H1 (cell line): ENCODE data around the gene STK32C. TPM values are rescaled to one million over a fixed set of nuclear protein-coding genes. Genes with fewer than 3 reads are reported as not detected.

Experiments
- CTCF ChIA-PET: fragments of 300-600 bp; sonication (Branson Sonifier 250); formaldehyde crosslinking; loops from one replicate; lab custom pipeline; 2021; ENCODE audit not compliant: partially characterized antibody; lab: Charles Lee
- POLR2A ChIA-PET: fragments of 300-600 bp; sonication (Branson Sonifier 250); formaldehyde crosslinking; loops from one replicate; lab custom pipeline; 2021; ENCODE audit warnings: inconsistent platforms; ENCODE audit not compliant: partially characterized antibody; lab: Charles Lee
- DNase-seq, 2 experiments: peaks; one replicate each; pipeline versions ENCODE4 v3.0.0 to v3.0.0-alpha.2; 2010 to 2022; ENCODE audit warnings: low spot score in 2 of 2, low read depth in 1 of 2, mixed read lengths in 1 of 2
- FAIRE-seq: peaks from 2 replicates; lab custom pipeline; 2011; peaks lifted over from hg19 to GRCh38; lab: Jason Lieb, UNC
- H2AFZ ChIP-seq: 2 replicates; pipeline ENCODE4 v1.8.1; 2012; ENCODE audit warnings: low read length, inconsistent platforms
- H2AK5ac ChIP-seq: 2 replicates; pipeline ENCODE4 v1.6.1; 2013; ENCODE audit warnings: low read depth, low read length
- H2BK120ac ChIP-seq: replicated peaks from 2 replicates; pipeline ENCODE3; 2013; ENCODE audit warnings: low read depth, low read length, inconsistent platforms
- H2BK12ac ChIP-seq: 2 replicates; pipeline ENCODE4 v1.6.1; 2013; ENCODE audit warnings: low read depth, low read length
- H2BK15ac ChIP-seq: 2 replicates; pipeline ENCODE4 v1.6.1; 2013; ENCODE audit warnings: low read length
- H2BK20ac ChIP-seq: 2 replicates; pipeline ENCODE4 v1.6.1; 2013; ENCODE audit warnings: low read length
- H2BK5ac ChIP-seq: 2 replicates; pipeline ENCODE4 v1.6.1; 2013; ENCODE audit warnings: low read depth, low read length
- H3K14ac ChIP-seq: 2 replicates; pipeline ENCODE4 v1.6.1; 2013; ENCODE audit warnings: inconsistent platforms; ENCODE audit not compliant: insufficient read length
- H3K18ac ChIP-seq: 2 replicates; pipeline ENCODE4 v1.6.1; 2013; ENCODE audit warnings: low read length; ENCODE audit errors: extremely low read depth
- H3K23ac ChIP-seq: 2 replicates; pipeline ENCODE4 v1.6.1; 2013; ENCODE audit warnings: inconsistent platforms; ENCODE audit not compliant: insufficient read length
- H3K23me2 ChIP-seq: 2 replicates; pipeline ENCODE4 v1.6.1; 2013; ENCODE audit warnings: low read depth, low read length
- H3K27ac ChIP-seq: 2 replicates; pipeline ENCODE4 v1.6.1; 2011; ENCODE audit warnings: low read depth, low read length, inconsistent platforms
- H3K27me3 ChIP-seq, 4 experiments: replicated peaks in 1 of 4; 1 replicate in 1 of 4; 2 replicates in 3 of 4; pipeline versions ENCODE4 v1.6.1 to v1.8.1; 2011 to 2013; ENCODE audit warnings: low read length in 3 of 4, mild to moderate bottlenecking in 3 of 4, inconsistent platforms in 2 of 4, mixed read lengths in 2 of 4, moderate library complexity in 1 of 4; ENCODE audit not compliant: control insufficient read depth in 3 of 4, insufficient read depth in 3 of 4; ENCODE audit errors: extremely low read depth in 1 of 4
- H3K36me3 ChIP-seq, 4 experiments: 2 replicates each; pipeline versions ENCODE4 v1.6.1 to v1.8.1; 2011 to 2013; ENCODE audit warnings: mild to moderate bottlenecking in 4 of 4, low read length in 3 of 4, moderate library complexity in 2 of 4, control low read depth in 1 of 4, inconsistent platforms in 1 of 4; ENCODE audit not compliant: insufficient read depth in 4 of 4, control insufficient read depth in 2 of 4
- H3K4ac ChIP-seq: replicated peaks from 2 replicates; pipeline ENCODE3; 2013; ENCODE audit warnings: low read length, low read depth, mixed read lengths, inconsistent platforms; ENCODE audit not compliant: insufficient read length
- H3K4me1 ChIP-seq, 4 experiments: replicated peaks in 1 of 4; 1 replicate in 1 of 4; 2 replicates in 3 of 4; pipeline versions ENCODE4 v1.6.1 to v1.8.1; 2011 to 2013; ENCODE audit warnings: low read length in 3 of 4, inconsistent platforms in 2 of 4, mixed read lengths in 1 of 4; ENCODE audit not compliant: insufficient read depth in 4 of 4, control insufficient read depth in 3 of 4
- H3K4me2 ChIP-seq, 2 experiments: 2 replicates each; pipeline versions ENCODE4 v1.6.1 to v1.8.1; 2011 to 2013; ENCODE audit warnings: low read depth in 2 of 2, low read length in 2 of 2, control low read depth in 1 of 2, inconsistent platforms in 1 of 2, mild to moderate bottlenecking in 1 of 2; ENCODE audit not compliant: insufficient read depth in 1 of 2
- H3K4me3 ChIP-seq, 4 experiments: fragments of 200-600, 300-600 bp in 1 of 4; sonication (generic), shearing (Covaris generic), sonication (Bioruptor Twin) in 1 of 4; 2 replicates each; pipeline versions ENCODE4 v1.5.1 to v1.8.1; 2011 to 2016; ENCODE audit warnings: low read length in 4 of 4, low read depth in 3 of 4, control low read depth in 2 of 4, inconsistent platforms in 2 of 4, mild to moderate bottlenecking in 2 of 4, mixed read lengths in 1 of 4, moderate library complexity in 1 of 4; ENCODE audit not compliant: insufficient read depth in 2 of 4; ENCODE audit errors: extremely low read depth in 1 of 4
- H3K56ac ChIP-seq: replicated peaks from 2 replicates; pipeline ENCODE3; 2013; ENCODE audit warnings: low read depth, mild to moderate bottlenecking, mixed read lengths, low read length, inconsistent platforms; ENCODE audit not compliant: insufficient read length
- H3K79me1 ChIP-seq: 2 replicates; pipeline ENCODE4 v1.6.1; 2013; ENCODE audit warnings: low read depth, low read length, control low read depth
- H3K79me2 ChIP-seq, 2 experiments: 2 replicates each; pipeline versions ENCODE4 v1.6.1 to v1.8.1; 2012 to 2013; ENCODE audit warnings: low read length in 2 of 2, mild to moderate bottlenecking in 2 of 2, inconsistent platforms in 1 of 2; ENCODE audit not compliant: insufficient read depth in 2 of 2, control insufficient read depth in 1 of 2
- H3K9ac ChIP-seq, 4 experiments: replicated peaks in 1 of 4; 1 replicate in 1 of 4; 2 replicates in 3 of 4; pipeline versions ENCODE4 v1.6.1 to v1.8.1; 2011 to 2013; ENCODE audit warnings: low read depth in 3 of 4, low read length in 3 of 4, control low read depth in 2 of 4, mild to moderate bottlenecking in 2 of 4, moderate library complexity in 2 of 4, inconsistent platforms in 1 of 4; ENCODE audit errors: extremely low read depth in 1 of 4
- H3K9me3 ChIP-seq, 2 experiments: 2 replicates each; pipeline versions ENCODE4 v1.6.1 to v1.8.1; 2012 to 2013; ENCODE audit warnings: mild to moderate bottlenecking in 2 of 2, moderate library complexity in 2 of 2, control low read depth in 1 of 2, inconsistent platforms in 1 of 2, low read depth in 1 of 2, low read length in 1 of 2, mixed read lengths in 1 of 2; ENCODE audit not compliant: insufficient read depth in 2 of 2
- H4K20me1 ChIP-seq, 2 experiments: replicated peaks in 1 of 2; 2 replicates each; pipeline versions ENCODE3 to v1.8.1; 2011 to 2013; ENCODE audit warnings: inconsistent platforms in 2 of 2, low read length in 2 of 2, mild to moderate bottlenecking in 1 of 2; ENCODE audit not compliant: insufficient read depth in 2 of 2, control insufficient read depth in 1 of 2
- H4K5ac ChIP-seq: 2 replicates; pipeline ENCODE4 v1.6.1; 2013; ENCODE audit warnings: low read length, low read depth, mixed read lengths, inconsistent platforms; ENCODE audit not compliant: insufficient read length
- H4K8ac ChIP-seq: 2 replicates; pipeline ENCODE4 v1.8.0; 2013; ENCODE audit warnings: mild to moderate bottlenecking, moderate library complexity, low read length, inconsistent platforms; ENCODE audit not compliant: insufficient read depth; ENCODE audit errors: extremely low read depth
- H4K91ac ChIP-seq: replicated peaks from 2 replicates; pipeline ENCODE3; 2013; ENCODE audit warnings: low read length, mixed read lengths, inconsistent platforms; ENCODE audit not compliant: insufficient read length
- BACH1 ChIP-seq: IDR thresholded peaks from 2 replicates; pipeline ENCODE4 v1.6.1; 2012; ENCODE audit warnings: low read length, improper control_type of control experiment
- CBX8 ChIP-seq: fragments of 300-800, 300-1000 bp; sonication (generic); IDR thresholded peaks from 2 replicates; pipeline ENCODE4 v1.7.1; 2016; ENCODE audit warnings: low read depth, low read length, borderline replicate concordance
- CEBPB ChIP-seq: IDR thresholded peaks from 2 replicates; pipeline ENCODE4 v1.6.1; 2012; ENCODE audit warnings: low read depth, low read length
- CHD1 ChIP-seq: IDR thresholded peaks from 2 replicates; pipeline ENCODE4 v1.6.1; 2012; ENCODE audit warnings: low read depth, low read length, improper control_type of control experiment
- CREB1 ChIP-seq: IDR thresholded peaks from 2 replicates; pipeline ENCODE4 v1.6.1; 2012; ENCODE audit warnings: inconsistent platforms
- FOSL1 ChIP-seq: IDR thresholded peaks from 2 replicates; pipeline ENCODE4 v1.6.1; 2011; ENCODE audit warnings: mild to moderate bottlenecking, low read depth, low read length, moderate library complexity; ENCODE audit not compliant: insufficient read depth
- GABPA ChIP-seq: IDR thresholded peaks from 2 replicates; pipeline ENCODE4 v1.6.1; 2011; ENCODE audit warnings: mild to moderate bottlenecking, low read length, moderate library complexity, borderline replicate concordance; ENCODE audit not compliant: insufficient read depth
- RAD21 ChIP-seq, 2 experiments: IDR thresholded peaks in 1 of 2; conservative IDR thresholded peaks in 1 of 2; 2 replicates each; pipeline ENCODE4 v1.6.1; 2011; ENCODE audit warnings: low read depth in 2 of 2, low read length in 2 of 2, improper control_type of control experiment in 1 of 2, inconsistent platforms in 1 of 2, mild to moderate bottlenecking in 1 of 2, moderate library complexity in 1 of 2
- RFX5 ChIP-seq: IDR thresholded peaks from 2 replicates; pipeline ENCODE4 v1.6.1; 2011; ENCODE audit warnings: low read depth, low read length, improper control_type of control experiment, borderline replicate concordance
- SAP30 ChIP-seq: fragments of 300-600 bp; sonication (generic); IDR thresholded peaks from 2 replicates; pipeline ENCODE4 v1.7.1; 2012; ENCODE audit warnings: low read length, moderate library complexity, mild to moderate bottlenecking, inconsistent platforms; ENCODE audit not compliant: insufficient read depth, insufficient replicate concordance
- SIX5 ChIP-seq: IDR thresholded peaks from 2 replicates; pipeline ENCODE4 v1.6.1; 2011; ENCODE audit warnings: mild to moderate bottlenecking, low read depth, low read length
- WGBS, 2 experiments: shearing (Covaris generic) in 1 of 2; methylation state at CpG; one replicate each; pipeline versions ENCODE4 v1.1.6 to v1.1.7; 2013 to 2015; ENCODE audit warnings: low lambda C conversion rate in 2 of 2, mixed read lengths in 2 of 2, inconsistent platforms in 1 of 2, low coverage in 1 of 2, missing lambda C conversion rate in 1 of 2; ENCODE audit not compliant: insufficient replicate concordance in 2 of 2, insufficient coverage in 1 of 2, insufficient read length in 1 of 2; ENCODE audit errors: extremely low coverage in 1 of 2, missing lambda C conversion rate in 1 of 2; 5-methylcytosine and 5-hydroxymethylcytosine counted together
- polyA plus RNA-seq, 7 experiments: library from polyadenylated mRNA; depleted of rRNA in 3 of 7; stranded (reverse) in 5 of 7; unstranded in 2 of 7; fragments of >200 nt in 5 of 7; fragments of 200-250 nt in 2 of 7; gene quantifications; 1 replicate in 5 of 7; 2 replicates in 1 of 7; 4 replicates in 1 of 7; pipeline versions ENCODE4 v1.2.1 to v1.2.3, GENCODE V29; 2011 to 2013; ENCODE audit warnings: missing spikeins in 2 of 7, mixed read lengths in 2 of 7
- total RNA-seq: library from RNA; stranded (reverse); fragmentation: NEBNext Ultra II Directional; extraction: Animal tissue kit (Norgen Biotek cat#: 25700); gene quantifications from 2 replicates; pipeline ENCODE4 v1.2.1, GENCODE V29; 2021
- TF ChIP-seq, protein P1 (sequence below): IDR thresholded peaks from 2 replicates; pipeline ENCODE4 v1.6.1; 2011; ENCODE audit warnings: low read depth, mild to moderate bottlenecking, low read length; ENCODE audit not compliant: insufficient read depth

Gene STK32C
- total and polyA plus RNA-seq, 2 of the 8 experiments (the other 6 are each of a cell fraction or from before 2014, with no cell fraction given), result 10.6 to 15.6 TPM

GRCh38 chr10:132290631-132291030 is 17.1 kb downstream of the STK32C start:
- Histone ChIP-seq H3K23ac (no peak overlapping the region), H3K27ac (no peak overlapping the region), H4K8ac (no peak overlapping the region), H2AFZ (no peak overlapping the region), H3K9ac (no peak overlapping the region), H3K18ac (no peak overlapping the region), H3K79me2 (no peaks in the 10 kb centered on the region), H3K27me3 (no peaks in the 10 kb centered on the region), H3K4me3 (no peak overlapping the region), H3K9me3 (no peaks in the 10 kb centered on the region), H2BK20ac (no peak overlapping the region), H2BK12ac (no peak overlapping the region), H3K4ac (no peak overlapping the region), H3K4me2 (no peak overlapping the region), H4K5ac (no peak overlapping the region), H3K4me1 (peaks cover 0 to 14% (median 10%) of the 10 kb centered on the region in 4 experiments; a peak in 6 of 7 replicates), H4K20me1 (peaks cover 5 to 8% of the 10 kb centered on the region in 2 experiments), H3K36me3 (no peaks in the 10 kb centered on the region), H4K91ac (no peak overlapping the region), H3K79me1 (no peaks in the 10 kb centered on the region), H3K56ac (no peak overlapping the region), H3K23me2 (no peaks in the 10 kb centered on the region), H2AK5ac (no peak overlapping the region), H2BK120ac (no peak overlapping the region), H2BK15ac (no peak overlapping the region), H2BK5ac (no peak overlapping the region; the same call in 1 of the 2 replicates), H3K14ac (no peak overlapping the region)
- ChIA-PET CTCF (interaction anchor here (1.2 to 1.5 kb wide), 2 partner anchors 70 to 84 kb away, joined by 4 to 6 read pairs; no protein-coding TSS in a partner anchor), POLR2A (no interaction called here)
- DNase-seq (no peak), FAIRE-seq (no peak)
- 93% methylated on average over 6 of the region's 6 CpGs; no CpG with 5 or more reads in 1 of the 2 experiments for WGBS, 2 experiments
- TF ChIP-seq SAP30, result no peak
- TF ChIP-seq CREB1, result no peak
- TF ChIP-seq, protein P1, sequence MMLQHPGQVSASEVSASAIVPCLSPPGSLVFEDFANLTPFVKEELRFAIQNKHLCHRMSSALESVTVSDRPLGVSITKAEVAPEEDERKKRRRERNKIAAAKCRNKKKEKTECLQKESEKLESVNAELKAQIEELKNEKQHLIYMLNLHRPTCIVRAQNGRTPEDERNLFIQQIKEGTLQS, result no peak
- no peak for TF ChIP-seq CBX8
- TF ChIP-seq SIX5, result no peak
- no peak for TF ChIP-seq CEBPB
- TF ChIP-seq RAD21 (IDR thresholded peaks at IDR 0.05 in 1 of 2, conservative IDR thresholded peaks at IDR 0.05 in 1 of 2; ENCODE audit: low read depth in 2 of 2, low read length in 2 of 2), result no peak
- no peak for TF ChIP-seq RFX5
- TF ChIP-seq GABPA, result no peak
- TF ChIP-seq CHD1, result no peak
- no peak for TF ChIP-seq BACH1
- no peak for TF ChIP-seq FOSL1
